EH (cell line): ENCODE results near the gene ITPRIPL1.
"Not testable (repeated sequence)": the region's sequence is repeated elsewhere in the genome, so short reads cannot be mapped to it uniquely, and the experiment has no call there.

Experiments
- DNase-seq: peaks from one replicate; pipeline ENCODE4 v3.0.0-alpha.2; 2015; ENCODE audit warnings: low read depth

Gene ITPRIPL1, protein sequence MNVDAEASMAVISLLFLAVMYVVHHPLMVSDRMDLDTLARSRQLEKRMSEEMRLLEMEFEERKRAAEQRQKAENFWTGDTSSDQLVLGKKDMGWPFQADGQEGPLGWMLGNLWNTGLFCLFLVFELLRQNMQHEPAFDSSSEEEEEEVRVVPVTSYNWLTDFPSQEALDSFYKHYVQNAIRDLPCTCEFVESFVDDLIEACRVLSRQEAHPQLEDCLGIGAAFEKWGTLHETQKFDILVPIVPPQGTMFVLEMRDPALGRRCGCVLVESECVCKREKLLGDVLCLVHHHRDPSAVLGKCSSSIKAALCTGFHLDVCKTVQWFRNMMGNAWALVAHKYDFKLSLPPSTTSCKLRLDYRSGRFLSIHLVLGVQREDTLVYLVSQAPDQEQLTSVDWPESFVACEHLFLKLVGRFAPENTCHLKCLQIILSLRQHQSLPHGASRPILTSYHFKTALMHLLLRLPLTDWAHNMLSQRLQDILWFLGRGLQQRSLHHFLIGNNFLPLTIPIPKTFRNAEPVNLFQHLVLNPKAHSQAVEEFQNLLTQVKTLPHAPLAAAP

DNA sequence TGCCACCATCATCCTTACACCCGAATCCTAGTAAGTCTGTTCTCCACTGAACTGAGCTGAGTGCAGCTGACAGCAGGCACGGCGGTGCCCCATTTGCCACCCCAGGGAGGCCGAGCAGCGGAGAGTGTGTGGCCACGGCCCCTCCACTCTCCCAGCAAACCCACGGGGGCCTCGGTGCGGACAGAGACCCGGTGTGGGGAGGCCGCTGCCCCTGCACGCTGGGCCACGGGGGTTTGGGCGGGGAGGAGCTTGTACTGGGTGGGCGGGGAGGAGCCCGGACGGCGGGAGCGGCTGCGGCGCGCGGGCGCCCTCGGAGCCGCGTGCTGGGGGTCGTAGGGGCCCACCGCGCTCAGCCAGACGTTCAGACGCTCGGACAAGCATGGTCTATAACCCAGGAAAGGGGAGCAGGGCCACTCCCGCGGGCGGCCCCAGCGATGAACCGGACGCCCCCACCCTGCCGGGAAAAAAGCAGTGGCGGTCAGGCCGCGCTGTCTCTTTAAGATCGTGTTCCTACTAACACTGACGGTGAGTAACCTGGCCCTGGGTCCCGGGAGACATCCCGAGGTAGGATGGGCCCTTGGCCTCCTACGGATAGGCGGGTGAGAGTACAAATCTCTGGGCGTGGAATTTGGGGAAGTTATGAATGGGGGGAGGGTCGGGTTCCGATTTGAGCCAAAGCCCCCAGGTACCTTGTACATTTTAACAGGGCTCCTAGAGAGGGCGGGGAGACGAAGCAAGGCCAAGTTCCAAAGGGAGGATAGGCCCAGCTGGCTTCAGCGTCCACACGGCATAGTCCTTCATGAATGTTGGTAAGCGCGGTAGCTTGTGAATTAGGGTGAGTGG lies at the start of gene ITPRIPL1:
Gene ITPRIPL1 (plus strand): TSS at position 277 of the 843 bp plus-strand sequence. CDS start 523 bp downstream, at position 800.
- DNase-seq, result no peak

DNA sequence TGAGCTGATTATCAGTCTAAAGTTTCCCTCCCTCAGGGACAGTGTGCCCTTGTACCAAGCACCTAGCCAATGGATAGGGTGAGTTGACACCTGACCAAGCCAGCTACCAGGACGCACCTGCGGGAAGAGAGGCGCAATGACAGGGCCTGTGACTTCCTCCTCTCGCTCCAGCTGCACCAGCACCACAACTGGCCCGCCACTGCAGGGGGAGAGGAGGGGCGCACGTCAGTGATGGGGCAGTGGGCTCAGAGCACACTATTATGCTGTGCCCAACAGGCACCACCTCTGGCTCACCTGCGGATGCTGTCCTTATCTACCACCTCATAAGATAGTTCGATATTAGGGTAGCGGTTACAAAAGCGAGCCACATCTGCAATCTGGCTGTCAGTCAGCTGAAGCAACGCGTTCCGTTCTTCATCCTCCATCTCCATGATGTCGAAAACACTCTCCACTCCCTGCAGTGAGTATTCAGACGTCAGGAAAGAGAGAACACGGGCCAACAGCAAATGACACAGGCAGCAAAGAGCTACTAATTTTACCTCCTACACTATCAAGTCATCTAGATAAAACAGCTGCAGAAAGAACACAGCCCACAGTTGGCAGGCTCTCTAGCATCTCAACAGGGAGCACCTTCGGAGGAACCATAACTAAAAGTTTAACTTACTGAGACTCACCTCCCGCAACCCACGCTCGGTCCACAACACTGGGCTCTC lies 48.2 kb upstream of the ITPRIPL1 start:
- DNase-seq, result no peak

DNA sequence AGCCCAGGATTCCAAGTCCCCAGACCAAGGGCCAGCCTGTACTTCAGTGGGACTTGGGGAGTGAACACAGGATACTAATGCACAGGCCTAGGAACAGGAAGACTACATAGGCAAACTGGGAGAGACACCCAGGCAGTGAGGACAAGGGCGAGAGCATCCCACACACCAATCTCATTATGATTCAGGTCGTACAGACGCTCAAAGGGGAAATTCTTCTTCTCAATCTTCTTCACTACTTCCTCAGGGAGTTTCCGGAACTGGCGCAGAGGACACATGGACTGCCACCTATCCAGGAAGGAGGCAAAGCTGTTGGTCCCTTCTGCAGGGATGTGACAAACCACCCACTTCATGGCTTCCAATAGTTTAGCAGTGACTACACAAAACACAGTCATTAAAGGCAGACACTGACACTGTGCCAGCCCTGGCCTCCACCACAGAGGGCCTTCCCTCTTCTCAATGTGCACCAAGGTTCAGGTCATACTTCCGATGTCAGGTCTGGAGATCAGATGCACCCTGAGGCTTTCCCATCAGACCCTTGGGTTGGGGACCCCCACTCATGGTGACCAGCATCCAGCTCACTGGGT lies 37.8 kb upstream of the ITPRIPL1 start:
- DNase-seq, result no peak

DNA sequence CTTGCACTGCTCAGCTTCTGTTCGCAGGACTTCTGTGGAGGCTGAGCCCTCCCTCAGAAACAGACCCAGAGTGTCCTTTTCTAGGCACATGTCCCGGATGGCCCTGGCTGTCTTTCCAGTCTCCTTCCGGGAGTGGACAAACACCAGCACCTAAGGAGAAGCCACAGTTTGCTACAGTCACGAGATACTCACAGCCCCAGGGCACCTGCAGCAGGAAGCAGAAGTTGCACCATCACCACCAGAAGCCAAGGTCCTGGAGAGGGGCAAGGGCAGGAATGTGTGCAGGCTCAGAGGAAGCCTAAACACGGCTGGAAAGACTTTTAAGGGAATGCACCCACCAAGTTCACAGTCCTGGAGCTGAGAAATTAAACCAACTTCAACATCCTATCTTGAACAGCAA lies 33.4 kb upstream of the ITPRIPL1 start:
- DNase-seq, result no peak

DNA sequence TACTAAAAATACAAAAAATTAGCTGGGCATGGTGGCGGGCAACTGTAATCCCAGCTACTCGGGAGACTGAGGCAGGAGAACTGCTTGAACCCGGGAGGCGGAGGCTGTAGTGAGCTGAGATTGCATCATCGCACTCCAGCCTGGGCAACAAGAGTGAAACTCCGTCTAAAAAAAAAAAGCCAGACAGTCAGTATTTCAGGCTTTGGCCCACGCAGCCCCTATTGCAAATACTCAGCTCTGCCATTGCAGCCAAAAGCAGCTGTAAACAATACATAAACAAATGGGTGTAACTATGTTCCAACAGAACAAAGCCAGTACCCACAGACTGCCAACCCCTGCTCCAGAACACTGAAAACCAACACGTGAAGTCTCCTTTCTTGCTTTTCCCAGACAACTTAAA lies 30.8 kb upstream of the ITPRIPL1 start:
- not testable (repeated sequence) for DNase-seq

DNA sequence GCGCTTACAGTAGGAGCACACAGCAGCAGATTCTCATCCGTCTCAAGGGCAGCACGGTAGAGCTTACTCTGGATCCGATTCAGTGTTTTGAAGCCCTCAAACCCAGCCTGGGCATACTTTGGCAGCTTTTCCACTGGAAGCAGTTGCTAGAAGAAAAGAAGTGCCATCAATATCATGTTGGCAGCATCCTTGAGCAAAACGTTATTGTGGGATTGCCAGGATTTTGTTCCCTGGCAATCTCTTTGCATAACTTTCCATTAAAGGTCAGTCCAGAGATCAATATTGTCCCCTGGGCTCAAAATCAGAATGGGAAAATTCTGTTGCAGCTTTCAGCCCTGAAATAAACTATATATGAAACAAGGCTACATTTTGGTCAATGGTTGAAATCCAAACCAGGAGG lies 28.2 kb upstream of the ITPRIPL1 start:
- no peak for DNase-seq

DNA sequence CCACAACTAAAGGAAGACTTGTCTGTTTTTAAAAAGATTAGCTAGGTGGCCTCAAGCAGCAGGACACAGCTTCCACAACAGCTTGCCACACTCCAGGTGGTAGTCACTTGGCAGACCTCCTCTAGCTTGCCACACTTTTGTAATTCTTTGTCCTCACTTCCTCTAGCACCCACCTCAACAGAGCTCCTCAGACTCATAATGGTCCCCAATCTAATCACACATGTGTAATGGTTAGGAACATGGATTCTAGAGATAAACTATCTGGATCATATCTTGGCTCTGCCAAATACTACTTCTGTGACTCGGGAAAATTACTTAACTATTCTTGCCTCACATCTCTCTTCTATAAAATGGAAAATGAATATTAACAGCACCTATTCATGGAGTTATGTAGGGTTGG lies 23.3 kb upstream of the ITPRIPL1 start:
- DNase-seq, result no peak

DNA sequence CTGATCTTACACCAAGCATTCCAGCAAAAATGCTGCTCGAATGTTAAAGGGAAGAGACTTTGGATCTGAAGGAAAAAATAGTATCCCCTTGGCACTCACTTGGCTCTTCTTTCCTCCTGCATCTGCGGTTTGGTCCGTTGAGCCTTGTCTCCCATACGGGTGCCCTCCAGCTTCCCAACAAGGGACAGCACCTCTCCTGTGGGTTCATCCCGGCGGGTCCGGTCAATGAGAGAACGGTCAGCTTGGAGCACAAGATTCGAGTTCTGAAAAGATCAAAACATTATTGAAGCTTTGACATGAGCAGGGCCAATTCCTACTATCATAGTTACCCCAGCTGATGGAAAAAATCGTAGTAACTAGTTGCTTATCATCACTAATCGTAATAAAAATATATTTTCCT lies 20.5 kb upstream of the ITPRIPL1 start:
- DNase-seq, result no peak

DNA sequence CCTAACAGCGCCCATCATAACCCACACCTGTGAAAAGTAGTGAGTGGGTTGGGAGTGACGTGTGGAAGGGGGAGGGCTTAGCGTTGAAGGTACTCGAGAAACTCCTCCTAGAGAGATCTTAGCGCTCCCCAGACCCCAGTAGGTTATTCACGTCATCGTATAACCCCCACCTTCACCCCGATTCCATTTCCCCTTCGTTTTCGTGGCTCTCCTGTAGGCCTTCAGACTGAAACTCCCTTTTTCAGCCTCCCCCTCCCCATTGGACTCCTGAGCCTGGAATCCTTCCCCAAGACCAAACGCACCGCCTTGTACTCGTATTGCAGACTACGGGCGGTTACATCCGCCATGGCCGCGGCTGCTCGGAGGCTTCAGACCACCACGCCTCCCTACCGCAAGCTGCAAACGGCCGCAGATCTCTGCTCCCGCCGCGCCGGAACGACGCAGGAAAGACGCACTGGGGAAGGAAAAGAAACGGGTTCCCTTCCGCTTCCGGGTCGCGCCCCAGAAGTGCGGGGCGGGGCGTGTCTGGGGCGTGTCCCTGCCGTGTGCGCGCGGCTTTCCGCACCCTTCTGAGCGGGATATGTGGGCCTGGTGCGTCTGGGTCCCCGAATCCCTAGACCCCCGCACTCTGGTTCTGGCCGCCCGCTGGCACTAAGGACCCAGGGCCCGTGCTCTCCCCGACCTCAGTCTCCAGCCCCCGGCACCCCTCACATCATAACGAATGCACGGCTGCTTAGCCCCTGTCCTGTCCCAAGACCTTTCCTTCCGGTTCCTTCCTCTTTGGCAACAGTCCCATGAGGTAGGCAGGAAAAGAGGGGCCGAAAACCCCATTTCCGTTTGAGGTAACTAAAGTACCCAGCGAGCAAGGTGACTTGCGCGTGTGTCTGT lies 19.8 kb upstream of the ITPRIPL1 start, which contains the start of gene SNRNP200:
Gene SNRNP200 (minus strand): TSS at position 456 of the 888 bp plus-strand sequence. CDS start 109 bp downstream, at position 347.
- peak; percentile 87 for DNase-seq

DNA sequence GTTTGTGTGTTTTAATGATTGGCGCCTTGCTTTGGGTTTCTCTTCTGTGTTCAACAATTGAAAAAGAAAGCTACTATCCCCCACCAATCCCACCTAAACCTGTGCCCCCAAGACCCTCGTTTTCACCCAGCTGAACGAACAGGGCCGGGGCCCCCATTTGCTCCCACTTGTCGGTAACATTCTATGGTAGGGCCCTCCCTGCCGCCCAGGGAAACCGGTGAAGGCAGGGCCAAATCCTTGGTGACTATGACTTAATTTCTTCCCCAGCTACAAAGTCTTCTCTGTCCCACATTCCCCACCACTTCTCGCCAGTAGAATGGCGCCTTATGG lies 19.2 kb upstream of the ITPRIPL1 start:
- no peak for DNase-seq

DNA sequence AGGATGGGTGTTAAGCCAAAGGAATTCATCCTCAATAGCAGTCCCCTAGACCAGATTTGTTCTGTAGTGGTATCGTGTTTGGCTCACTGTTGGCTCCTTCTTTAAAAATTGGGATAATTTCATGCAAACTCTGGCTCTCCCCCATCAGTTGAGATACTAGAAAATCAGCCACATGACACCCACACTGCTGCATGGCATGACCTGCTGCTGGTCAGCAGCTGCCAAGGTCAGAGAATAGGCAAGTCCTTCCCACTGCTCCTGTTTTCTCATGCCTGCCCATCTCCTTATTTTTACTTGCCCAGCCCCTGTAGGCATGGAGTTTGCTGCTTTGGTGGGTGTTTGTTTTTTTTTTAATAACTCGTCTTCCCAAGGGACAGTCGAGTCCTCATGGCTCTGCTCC lies 18.7 kb upstream of the ITPRIPL1 start:
- DNase-seq, result no peak

DNA sequence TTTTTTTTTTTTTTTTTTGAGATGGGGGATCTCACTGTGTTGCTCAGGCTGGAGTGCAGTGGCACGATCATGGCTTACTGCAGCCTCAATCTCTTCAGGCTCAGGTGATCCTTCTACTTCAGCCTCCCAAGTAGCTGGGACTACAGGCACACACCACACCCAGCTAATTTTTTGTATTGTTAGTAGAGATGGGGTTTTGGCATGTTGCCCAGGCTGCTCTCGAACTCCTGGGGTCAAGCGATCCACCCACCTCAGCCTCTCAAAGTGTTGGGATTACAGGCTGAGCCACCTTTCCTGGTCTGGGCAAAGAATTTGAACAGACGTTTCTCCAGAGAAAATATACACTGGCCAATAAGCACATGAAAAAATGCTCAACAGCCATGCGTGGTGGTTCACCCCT lies 16.9 kb upstream of the ITPRIPL1 start:
- DNase-seq, result no peak

DNA sequence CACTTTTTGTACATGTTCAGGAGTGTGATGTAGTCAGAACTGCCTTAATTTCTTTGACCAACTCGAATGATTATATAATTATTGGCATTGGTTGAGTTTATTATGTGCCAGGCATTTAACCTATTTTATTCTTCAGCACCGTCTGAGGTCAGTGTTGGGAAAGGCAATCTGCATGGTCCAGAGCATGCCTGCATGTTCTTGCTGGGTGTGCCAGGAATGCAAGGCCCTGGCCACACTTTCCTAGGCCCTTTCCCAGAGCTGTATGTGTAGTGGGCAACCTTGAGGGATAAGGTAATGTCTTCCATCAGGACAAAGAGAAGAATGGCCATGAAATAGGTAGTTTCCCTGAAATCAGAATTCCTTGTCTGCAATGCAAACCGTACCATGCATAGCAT lies 10.1 kb upstream of the ITPRIPL1 start:
- no peak for DNase-seq

DNA sequence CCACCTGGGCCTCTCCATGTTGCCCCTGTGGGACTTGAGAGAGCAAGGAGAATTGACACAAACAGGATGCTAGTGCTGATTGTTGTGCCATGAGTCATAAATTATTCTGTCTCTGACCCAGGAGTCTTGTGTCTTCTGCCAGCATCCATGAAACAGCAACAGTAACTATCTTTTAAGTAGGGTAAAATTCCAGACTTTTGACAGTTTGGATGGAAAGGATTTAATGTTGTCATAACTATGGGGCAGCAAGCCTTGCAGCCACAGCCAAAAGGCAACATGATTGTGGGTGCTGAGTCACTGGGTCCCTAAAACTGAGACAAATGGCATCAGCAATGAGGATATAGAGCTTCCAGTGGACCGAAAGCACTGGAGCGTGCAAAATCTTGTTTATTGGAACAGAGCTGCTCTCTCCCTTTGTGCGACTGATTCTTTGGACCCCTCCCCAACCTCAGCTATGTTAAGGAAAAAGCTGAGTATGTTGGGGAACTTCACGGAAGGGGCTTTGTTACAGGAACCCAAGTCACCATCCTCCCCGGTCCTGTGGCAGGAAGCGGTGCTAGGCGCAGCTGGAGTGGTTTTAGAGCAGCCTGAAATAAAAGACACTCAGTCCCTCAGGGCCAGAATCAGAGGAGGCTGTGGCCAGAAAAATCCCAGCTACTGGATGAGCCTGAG lies 9.6 kb upstream of the ITPRIPL1 start:
- peak; percentile 94 for DNase-seq

DNA sequence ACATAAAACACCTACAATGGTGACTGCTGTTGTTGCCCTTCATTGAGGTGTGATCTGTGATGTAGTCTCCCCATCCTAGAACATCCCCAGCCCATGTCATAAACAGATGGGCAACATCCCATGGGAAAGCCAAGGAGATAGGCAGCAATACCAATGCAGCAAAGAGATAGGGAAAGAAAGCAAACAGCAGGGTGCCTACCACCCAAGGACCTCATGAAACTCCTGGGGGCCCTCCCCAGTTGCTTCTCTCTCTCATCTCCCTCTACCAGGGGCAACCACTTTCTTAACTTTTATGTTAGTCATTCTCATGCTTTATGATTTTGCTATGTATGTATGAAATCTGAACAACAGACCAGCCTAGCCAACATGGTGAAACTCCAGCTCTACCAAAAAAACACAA lies 8.1 kb upstream of the ITPRIPL1 start:
- no peak for DNase-seq

DNA sequence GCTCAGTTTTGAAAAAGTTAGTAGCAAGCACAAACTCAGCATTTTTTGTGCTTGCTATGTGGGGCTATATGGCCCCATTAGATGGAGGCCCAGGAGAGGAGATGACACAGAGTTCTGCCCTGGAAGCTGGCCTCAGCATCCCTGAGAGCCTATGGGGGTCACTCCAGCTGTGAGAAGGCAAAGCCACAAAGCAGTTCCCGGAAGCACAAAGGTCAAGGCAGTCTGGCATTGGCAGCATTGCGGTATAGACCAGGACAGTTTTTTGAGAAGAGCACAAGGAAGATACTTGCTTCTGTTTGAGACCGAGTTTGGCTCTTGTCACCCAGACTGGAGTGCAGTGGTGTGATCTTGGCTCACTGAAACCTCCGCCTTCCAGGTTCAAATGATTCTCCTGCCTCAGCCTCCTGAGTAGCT lies 7.5 kb upstream of the ITPRIPL1 start:
- DNase-seq, result no peak

DNA sequence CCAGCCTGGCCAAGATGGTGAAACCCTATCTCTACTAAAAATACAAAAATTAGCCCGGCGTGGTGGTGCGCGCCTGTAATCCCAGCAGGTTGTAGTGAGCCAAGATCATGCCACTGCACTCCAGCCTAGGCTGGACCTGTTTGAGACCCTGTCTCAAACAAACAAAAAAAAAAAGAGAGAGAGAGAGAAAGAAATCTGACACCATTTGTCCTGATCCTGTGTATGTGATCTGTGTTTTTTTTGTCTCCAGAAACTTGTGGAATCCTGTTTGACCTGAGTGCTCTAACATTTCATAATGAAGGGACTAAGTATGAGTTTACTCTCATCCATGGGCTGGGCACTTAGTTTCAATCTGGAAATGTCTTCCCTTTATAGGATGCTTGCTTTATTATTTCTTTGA lies 6.4 kb upstream of the ITPRIPL1 start:
- DNase-seq, result no peak

DNA sequence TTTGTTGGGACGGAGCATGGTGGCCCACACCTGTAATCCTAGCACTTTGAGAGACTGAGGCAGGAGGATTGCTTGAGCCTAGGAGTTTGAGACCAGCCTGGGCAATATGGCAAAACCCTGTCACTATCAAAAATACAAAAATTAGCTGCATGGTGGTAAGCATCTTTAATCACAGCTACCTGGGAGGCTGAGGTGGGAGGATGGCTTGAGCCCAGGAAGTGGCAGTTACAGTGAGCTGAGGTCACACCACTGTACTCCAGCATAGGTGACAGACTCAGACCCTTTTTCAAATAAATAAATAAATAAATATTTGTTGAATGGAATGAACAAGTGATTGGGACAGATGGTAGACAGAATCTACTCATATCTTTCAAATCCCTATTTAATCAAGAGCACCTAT lies 5.7 kb upstream of the ITPRIPL1 start:
- no peak for DNase-seq

DNA sequence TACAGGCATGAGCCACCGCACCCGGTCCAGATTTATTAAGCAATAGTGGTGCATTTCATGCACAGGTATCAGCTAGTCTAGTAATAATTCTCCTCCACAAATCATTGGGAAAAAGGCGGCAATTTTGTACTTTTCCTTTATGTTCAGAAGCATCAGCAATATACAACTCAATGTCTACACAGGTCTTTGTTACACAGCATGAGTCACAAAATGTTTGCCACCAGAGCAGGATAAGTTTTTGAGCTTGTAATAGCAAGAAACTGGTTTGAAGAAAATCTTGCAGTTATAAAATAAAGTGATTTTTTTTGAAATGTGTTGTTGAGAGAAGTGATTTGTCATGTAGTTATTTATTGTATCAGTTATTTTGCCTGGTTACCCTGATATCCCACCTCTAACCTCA lies 4.8 kb upstream of the ITPRIPL1 start:
- no peak for DNase-seq
